Keratinocyte (primary cell): ENCODE measurements around the gene NPPC. TPM values are rescaled to one million over a fixed set of nuclear protein-coding genes. Genes with fewer than 3 reads are reported as not detected.
A peak's percentile ranks its signal among the peaks of the same experiment; 100 is the strongest.

Experiments
- DNase-seq: peaks from one replicate; pipeline ENCODE4 v3.0.0-alpha.2; 2011; ENCODE audit warnings: low read depth, missing footprints, low spot score
- FAIRE-seq: peaks from 2 replicates; lab custom pipeline; 2011; peaks lifted over from hg19 to GRCh38; lab: Jason Lieb, UNC
- H2AFZ ChIP-seq: 2 replicates; pipeline ENCODE4 v1.6.0; 2012; ENCODE audit warnings: low read length, control low read depth, inconsistent platforms; ENCODE audit not compliant: control insufficient read depth
- H3K27ac ChIP-seq: 2 replicates; pipeline ENCODE4 v1.5.1; 2011; ENCODE audit warnings: low read length; ENCODE audit not compliant: control insufficient read depth, insufficient read depth
- H3K27me3 ChIP-seq: 3 replicates; pipeline ENCODE4 v1.6.0; 2011; ENCODE audit warnings: low read length; ENCODE audit not compliant: control insufficient read depth, insufficient read depth; ENCODE audit errors: extremely low read depth
- H3K36me3 ChIP-seq, 2 experiments: 2 replicates in 1 of 2; 3 replicates in 1 of 2; pipeline ENCODE4 v1.5.1; 2011; ENCODE audit warnings: low read length in 2 of 2, mild to moderate bottlenecking in 1 of 2; ENCODE audit not compliant: control insufficient read depth in 2 of 2, insufficient read depth in 2 of 2; ENCODE audit errors: extremely low read depth in 1 of 2
- H3K4me1 ChIP-seq: 3 replicates; pipeline ENCODE4 v1.5.1; 2011; ENCODE audit warnings: low read length; ENCODE audit not compliant: control insufficient read depth, insufficient read depth; ENCODE audit errors: extremely low read depth
- H3K4me2 ChIP-seq: 3 replicates; pipeline ENCODE4 v1.6.0; 2011; ENCODE audit warnings: low read depth, low read length; ENCODE audit not compliant: control insufficient read depth, insufficient read depth; ENCODE audit errors: extremely low read depth
- H3K4me3 ChIP-seq, 3 experiments: fragments of 200-600 bp in 1 of 3; sonication (generic) in 1 of 3; 2 replicates in 2 of 3; 3 replicates in 1 of 3; pipeline ENCODE4 v1.5.1; 2011 to 2016; ENCODE audit warnings: low read length in 3 of 3, mild to moderate bottlenecking in 3 of 3, control low read depth in 2 of 3, inconsistent platforms in 1 of 3, low read depth in 1 of 3, mixed read lengths in 1 of 3, mixed run types in 1 of 3, moderate library complexity in 1 of 3; ENCODE audit not compliant: control insufficient read depth in 2 of 3, insufficient read depth in 2 of 3; ENCODE audit errors: extremely low read depth in 1 of 3
- H3K79me2 ChIP-seq: 2 replicates; pipeline ENCODE4 v1.6.0; 2012; ENCODE audit warnings: low read length; ENCODE audit not compliant: control insufficient read depth, insufficient read depth
- H3K9ac ChIP-seq: 3 replicates; pipeline ENCODE4 v1.6.0; 2011; ENCODE audit warnings: low read length; ENCODE audit not compliant: control insufficient read depth, insufficient read depth; ENCODE audit errors: extremely low read depth
- H3K9me1 ChIP-seq: 3 replicates; pipeline ENCODE4 v1.6.0; 2011; ENCODE audit warnings: low read length; ENCODE audit not compliant: control insufficient read depth, insufficient read depth; ENCODE audit errors: extremely low read depth
- H3K9me3 ChIP-seq: 2 replicates; pipeline ENCODE4 v1.5.1; 2012; ENCODE audit warnings: low read depth, low read length; ENCODE audit not compliant: control insufficient read depth
- H4K20me1 ChIP-seq: 3 replicates; pipeline ENCODE4 v1.6.0; 2011; ENCODE audit warnings: low read length; ENCODE audit not compliant: control insufficient read depth, insufficient read depth; ENCODE audit errors: extremely low read depth
- EZH2 ChIP-seq: IDR thresholded peaks from one replicate; pipeline ENCODE4 v1.6.1; 2012; ENCODE audit warnings: inconsistent platforms, mild to moderate bottlenecking, low read length, moderate library complexity
- dilution Hi-C: fragments of 300-500 bp; cut with MboI; formaldehyde crosslinking; loops from one replicate; pipeline ENCODE4 v1.7.0; 2020; ENCODE audit warnings: low sequenced_read_pairs; ENCODE audit not compliant: extremely low pct_ligation_motif_present
- polyA plus RNA-seq, 5 experiments: library from polyadenylated mRNA; depleted of rRNA in 3 of 5; stranded (reverse) in 3 of 5; stranded (forward) in 1 of 5; unstranded in 1 of 5; fragments of >200 nt; gene quantifications; 1 replicate in 1 of 5; 2 replicates in 3 of 5; 3 replicates in 1 of 5; pipeline versions ENCODE4 v1.2.1 to v1.2.3, GENCODE V29; 2011 to 2012; ENCODE audit warnings: missing spikeins in 2 of 5, low read depth in 1 of 5, low replicate concordance in 1 of 5
- TF ChIP-seq, protein P1 (sequence below), 3 experiments: IDR thresholded peaks in 1 of 3; conservative IDR thresholded peaks in 1 of 3; optimal IDR thresholded peaks in 1 of 3; 2 replicates in 2 of 3; 3 replicates in 1 of 3; pipeline versions ENCODE3 to v1.5.1; 2011; ENCODE audit warnings: low read length in 3 of 3, mild to moderate bottlenecking in 3 of 3, moderate library complexity in 2 of 3, control low read depth in 1 of 3, inconsistent platforms in 1 of 3; ENCODE audit not compliant: insufficient read depth in 2 of 3; ENCODE audit errors: extremely low read depth in 1 of 3

Gene NPPC
- polyA plus RNA-seq, 1 donor (not counting 4 experiments of a cell fraction or from before 2014, with no cell fraction given) = not detected

DNA sequence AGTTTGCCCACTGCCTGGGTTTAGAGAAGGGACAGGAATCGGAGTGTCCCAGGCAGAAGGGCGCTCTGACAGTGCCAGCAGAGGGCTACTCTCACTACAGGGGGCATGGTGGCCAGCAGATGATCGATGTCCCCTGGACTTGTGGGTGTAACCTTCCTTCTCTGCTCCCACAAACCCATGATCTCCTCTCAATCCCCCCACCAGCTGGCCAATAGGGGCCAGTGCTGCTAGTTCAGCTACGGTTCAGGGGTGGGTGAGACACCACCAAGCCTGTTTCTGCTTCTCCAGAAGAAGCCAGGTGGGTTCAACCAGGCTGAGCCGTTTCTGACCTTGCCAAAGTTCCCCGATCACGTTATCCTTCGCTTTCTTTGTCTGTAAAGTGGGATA, 1.3 kb downstream of the NPPC start:
- H3K9me3 ChIP-seq = no peaks in the 10 kb centered on the region
- peaks cover 13% of the 10 kb centered on the region for H3K4me1 ChIP-seq
- H3K9me1 ChIP-seq = no peaks in the 10 kb centered on the region
- H3K4me2 ChIP-seq = peak overlapping the region; percentile 82
- peaks cover 59% of the 10 kb centered on the region for H3K27me3 ChIP-seq
- no peak for DNase-seq
- no peak overlapping the region for H3K27ac ChIP-seq
- no peaks in the 10 kb centered on the region for H3K79me2 ChIP-seq
- H3K36me3 ChIP-seq = no peaks in the 10 kb centered on the region
- H2AFZ ChIP-seq = peak overlapping the region; percentile 47
- peak overlapping the region in 1 of 3 experiments; percentile 61 for H3K4me3 ChIP-seq
- H3K9ac ChIP-seq = no peak overlapping the region
- TF ChIP-seq, protein P1, sequence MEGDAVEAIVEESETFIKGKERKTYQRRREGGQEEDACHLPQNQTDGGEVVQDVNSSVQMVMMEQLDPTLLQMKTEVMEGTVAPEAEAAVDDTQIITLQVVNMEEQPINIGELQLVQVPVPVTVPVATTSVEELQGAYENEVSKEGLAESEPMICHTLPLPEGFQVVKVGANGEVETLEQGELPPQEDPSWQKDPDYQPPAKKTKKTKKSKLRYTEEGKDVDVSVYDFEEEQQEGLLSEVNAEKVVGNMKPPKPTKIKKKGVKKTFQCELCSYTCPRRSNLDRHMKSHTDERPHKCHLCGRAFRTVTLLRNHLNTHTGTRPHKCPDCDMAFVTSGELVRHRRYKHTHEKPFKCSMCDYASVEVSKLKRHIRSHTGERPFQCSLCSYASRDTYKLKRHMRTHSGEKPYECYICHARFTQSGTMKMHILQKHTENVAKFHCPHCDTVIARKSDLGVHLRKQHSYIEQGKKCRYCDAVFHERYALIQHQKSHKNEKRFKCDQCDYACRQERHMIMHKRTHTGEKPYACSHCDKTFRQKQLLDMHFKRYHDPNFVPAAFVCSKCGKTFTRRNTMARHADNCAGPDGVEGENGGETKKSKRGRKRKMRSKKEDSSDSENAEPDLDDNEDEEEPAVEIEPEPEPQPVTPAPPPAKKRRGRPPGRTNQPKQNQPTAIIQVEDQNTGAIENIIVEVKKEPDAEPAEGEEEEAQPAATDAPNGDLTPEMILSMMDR (optimal IDR thresholded peaks at IDR 0.05 in 1 of 3, IDR thresholded peaks at IDR 0.05 in 1 of 3, conservative IDR thresholded peaks at IDR 0.05 in 1 of 3; ENCODE audit: extremely low read depth in 1 of 3, insufficient read depth in 2 of 3, low read length in 3 of 3) = no peak
- TF ChIP-seq EZH2 = peak; percentile 54
- dilution Hi-C loops = no loop called here
- FAIRE-seq = no peak
- H4K20me1 ChIP-seq = no peaks in the 10 kb centered on the region

GRCh38 chr2:231923951-231924888, 2.0 kb downstream of the NPPC start:
- no peaks in the 10 kb centered on the region for H3K9me1 ChIP-seq
- H3K4me2 ChIP-seq = no peak overlapping the region
- dilution Hi-C loops = no loop called here
- H3K4me1 ChIP-seq = peaks cover 13% of the 10 kb centered on the region
- no peaks in the 10 kb centered on the region for H4K20me1 ChIP-seq
- H3K27me3 ChIP-seq = peaks cover 57% of the 10 kb centered on the region
- H3K36me3 ChIP-seq = no peaks in the 10 kb centered on the region
- peak; percentile 31 for TF ChIP-seq EZH2
- TF ChIP-seq, protein P1 (optimal IDR thresholded peaks at IDR 0.05 in 1 of 3, IDR thresholded peaks at IDR 0.05 in 1 of 3, conservative IDR thresholded peaks at IDR 0.05 in 1 of 3; ENCODE audit: extremely low read depth in 1 of 3, insufficient read depth in 2 of 3, low read length in 3 of 3) = no peak
- no peaks in the 10 kb centered on the region for H3K79me2 ChIP-seq
- DNase-seq (no peak), FAIRE-seq (no peak)
- H3K9me3 ChIP-seq = no peaks in the 10 kb centered on the region
- no peak overlapping the region for H2AFZ ChIP-seq
- no peak overlapping the region for H3K4me3 ChIP-seq
- H3K9ac ChIP-seq = no peak overlapping the region
- no peak overlapping the region for H3K27ac ChIP-seq
